OCI-LY1 (cell line): Measurements from ENCODE around the gene SCN4B.

ENCODE experiments used
- EZH2 ChIP-seq: fragments of 200-600 bp; sonication (generic), shearing (Covaris generic); IDR thresholded peaks from 2 replicates; pipeline ENCODE4 v1.8.0; 2017; ENCODE audit warnings: borderline replicate concordance, mixed run types, mild to moderate bottlenecking, antibody characterized with exemption, low read length, moderate library complexity, mixed read lengths
- TF ChIP-seq, protein P1 (sequence below): fragments of 200-600 bp; sonication (generic), shearing (Covaris generic); IDR thresholded peaks from 2 replicates; pipeline ENCODE4 v1.5.1; 2017; ENCODE audit warnings: mild to moderate bottlenecking, antibody characterized with exemption, low read length, moderate library complexity, mixed read lengths

DNA sequence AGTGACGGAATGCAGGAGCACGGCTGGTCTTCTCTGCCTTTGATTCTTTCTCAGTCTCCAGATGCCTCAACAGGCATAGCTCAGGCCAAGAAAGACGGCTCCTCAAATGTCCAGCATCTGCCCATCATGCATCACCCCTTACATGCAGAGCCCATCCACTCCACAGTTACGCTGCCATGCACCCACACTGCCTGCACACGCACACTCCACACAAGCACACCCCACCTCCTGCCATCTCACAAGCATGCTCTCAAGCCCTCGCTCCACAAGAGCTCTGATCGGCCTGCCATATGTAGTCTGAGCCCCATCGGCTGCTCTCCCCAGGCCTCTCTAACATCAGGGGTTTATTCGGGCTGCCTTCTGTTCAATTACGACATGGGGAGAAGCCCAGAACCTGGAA, 18.8 kb downstream of the SCN4B start:
- TF ChIP-seq, protein P1, sequence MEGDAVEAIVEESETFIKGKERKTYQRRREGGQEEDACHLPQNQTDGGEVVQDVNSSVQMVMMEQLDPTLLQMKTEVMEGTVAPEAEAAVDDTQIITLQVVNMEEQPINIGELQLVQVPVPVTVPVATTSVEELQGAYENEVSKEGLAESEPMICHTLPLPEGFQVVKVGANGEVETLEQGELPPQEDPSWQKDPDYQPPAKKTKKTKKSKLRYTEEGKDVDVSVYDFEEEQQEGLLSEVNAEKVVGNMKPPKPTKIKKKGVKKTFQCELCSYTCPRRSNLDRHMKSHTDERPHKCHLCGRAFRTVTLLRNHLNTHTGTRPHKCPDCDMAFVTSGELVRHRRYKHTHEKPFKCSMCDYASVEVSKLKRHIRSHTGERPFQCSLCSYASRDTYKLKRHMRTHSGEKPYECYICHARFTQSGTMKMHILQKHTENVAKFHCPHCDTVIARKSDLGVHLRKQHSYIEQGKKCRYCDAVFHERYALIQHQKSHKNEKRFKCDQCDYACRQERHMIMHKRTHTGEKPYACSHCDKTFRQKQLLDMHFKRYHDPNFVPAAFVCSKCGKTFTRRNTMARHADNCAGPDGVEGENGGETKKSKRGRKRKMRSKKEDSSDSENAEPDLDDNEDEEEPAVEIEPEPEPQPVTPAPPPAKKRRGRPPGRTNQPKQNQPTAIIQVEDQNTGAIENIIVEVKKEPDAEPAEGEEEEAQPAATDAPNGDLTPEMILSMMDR: no peak
- no peak for TF ChIP-seq EZH2
